HCT116 (cell line): ENCODE results near the gene ATP7B. TPM values are rescaled to one million over a fixed set of nuclear protein-coding genes. Genes with fewer than 3 reads are reported as not detected.
A peak's percentile ranks its signal among the peaks of the same experiment; 100 is the strongest.

Source experiments
- ATAC-seq: fragments of 200-7000 bp; cut with Tn5 transposase; 2 replicates; pipeline ENCODE4 v1.9.1; 2020; ENCODE audit warnings: mild to moderate bottlenecking, moderate library complexity
- BruUV-seq: library from RNA; stranded (reverse); fragments of 400-500 nt; replicated peaks from 2 replicates; lab custom pipeline; 2021; lab: Mats Ljungman, UMichigan
- CTCF ChIA-PET: fragments of 300-600 bp; sonication (Branson Sonifier 250); formaldehyde crosslinking; loops from one replicate; lab custom pipeline; 2021; ENCODE audit warnings: antibody characterized with exemption; lab: Charles Lee
- POLR2A ChIA-PET: fragments of 300-600, 350-600 bp; sonication (Branson Sonifier 250); formaldehyde crosslinking; loops from one replicate; lab custom pipeline; 2021; ENCODE audit warnings: antibody characterized with exemption; lab: Charles Lee
- RAD21 ChIA-PET, 2 experiments: fragments of 300-600 bp; sonication (Branson Sonifier 250); formaldehyde crosslinking; loops; one replicate each; lab custom pipeline; 2023; ENCODE audit warnings: low total read pairs in 2 of 2; ENCODE audit not compliant: uncharacterized antibody in 2 of 2, unreplicated experiment in 2 of 2, low non-redundant PET in 1 of 2; lab: Charles Lee
- DNase-seq: peaks from one replicate; pipeline ENCODE4 v3.0.0-alpha.2; 2010; ENCODE audit warnings: low read depth, low spot score
- H2AFZ ChIP-seq: fragments of 200-600 bp; shearing (Covaris generic), sonication (generic); 2 replicates; pipeline ENCODE4 v1.6.1; 2017; ENCODE audit warnings: low read depth, mixed run types, mixed read lengths, antibody characterized with exemption, low read length; ENCODE audit not compliant: poor library complexity, severe bottlenecking
- H3K27ac ChIP-seq: 2 replicates; pipeline ENCODE4 v1.5.1; 2012; ENCODE audit warnings: low read depth, low read length
- H3K27me3 ChIP-seq: fragments of 200-600 bp; sonication (generic); 2 replicates; pipeline ENCODE4 v1.6.1; 2016; ENCODE audit warnings: mixed run types, low read length, mixed read lengths; ENCODE audit not compliant: insufficient read depth
- H3K36me3 ChIP-seq, 2 experiments: fragments of 200-500 bp in 1 of 2; fragments of 200-600 bp in 1 of 2; sonication (Bioruptor generic) in 1 of 2; sonication (generic) in 1 of 2; 2 replicates each; pipeline versions ENCODE4 v1.5.1 to v1.6.1; 2014 to 2016; ENCODE audit warnings: low read length in 2 of 2, inconsistent platforms in 1 of 2, mixed read lengths in 1 of 2, mixed run types in 1 of 2; ENCODE audit not compliant: insufficient read depth in 2 of 2, control insufficient read depth in 1 of 2
- H3K4me1 ChIP-seq, 2 experiments: fragments of 200-600 bp in 1 of 2; sonication (generic) in 1 of 2; 2 replicates each; pipeline versions ENCODE4 v1.5.1 to v1.6.1; 2012 to 2017; ENCODE audit warnings: low read length in 2 of 2, inconsistent platforms in 1 of 2, mild to moderate bottlenecking in 1 of 2, mixed read lengths in 1 of 2, mixed run types in 1 of 2, moderate library complexity in 1 of 2; ENCODE audit not compliant: insufficient read depth in 2 of 2, control insufficient read depth in 1 of 2
- H3K4me2 ChIP-seq: fragments of 200-600 bp; sonication (generic); 2 replicates; pipeline ENCODE4 v1.6.1; 2017; ENCODE audit warnings: mixed run types, low read length, mixed read lengths
- H3K4me3 ChIP-seq, 2 experiments: fragments of 200-600 bp in 1 of 2; sonication (generic) in 1 of 2; replicated peaks in 1 of 2; 2 replicates each; pipeline ENCODE4 v1.5.1; 2011 to 2016; ENCODE audit warnings: low read length in 2 of 2, control low read depth in 1 of 2, low read depth in 1 of 2, mild to moderate bottlenecking in 1 of 2, mixed read lengths in 1 of 2, mixed run types in 1 of 2
- H3K79me2 ChIP-seq: fragments of 200-600 bp; sonication (generic); 2 replicates; pipeline ENCODE4 v1.6.1; 2017; ENCODE audit warnings: mild to moderate bottlenecking, mixed run types, low read length, moderate library complexity, mixed read lengths; ENCODE audit not compliant: insufficient read depth
- H3K9ac ChIP-seq: fragments of 200-600 bp; sonication (generic); 2 replicates; pipeline ENCODE4 v1.6.1; 2016; ENCODE audit warnings: low read length, mixed read lengths
- H3K9me2 ChIP-seq: fragments of 200-600 bp; sonication (generic), shearing (Covaris generic); 2 replicates; pipeline ENCODE4 v1.6.1; 2017; ENCODE audit warnings: mixed run types, mild to moderate bottlenecking, moderate library complexity; ENCODE audit not compliant: insufficient read depth
- H3K9me3 ChIP-seq, 2 experiments: fragments of 200-500 bp in 1 of 2; fragments of 200-600 bp in 1 of 2; sonication (Bioruptor generic) in 1 of 2; sonication (generic) in 1 of 2; 2 replicates each; pipeline ENCODE4 v1.6.1; 2014 to 2017; ENCODE audit warnings: low read length in 2 of 2, mixed read lengths in 2 of 2, inconsistent platforms in 1 of 2, low read depth in 1 of 2, mild to moderate bottlenecking in 1 of 2, mixed run types in 1 of 2, moderate library complexity in 1 of 2; ENCODE audit not compliant: control insufficient read depth in 1 of 2, insufficient read depth in 1 of 2
- H4K20me1 ChIP-seq: fragments of 200-600 bp; sonication (generic), shearing (Covaris generic); 2 replicates; pipeline ENCODE4 v1.6.1; 2017; ENCODE audit warnings: mixed run types, mild to moderate bottlenecking, moderate library complexity; ENCODE audit not compliant: insufficient read depth
- CTCF ChIP-seq, 3 experiments: fragments of 200-600 bp in 1 of 3; sonication (generic) in 1 of 3; IDR thresholded peaks in 2 of 3; conservative IDR thresholded peaks in 1 of 3; 2 replicates each; pipeline ENCODE4 v1.5.1; 2012 to 2017; ENCODE audit warnings: low read depth in 2 of 3, low read length in 2 of 3, antibody characterized with exemption in 1 of 3, borderline replicate concordance in 1 of 3, control low read depth in 1 of 3, mild to moderate bottlenecking in 1 of 3, mixed read lengths in 1 of 3, mixed run types in 1 of 3, moderate library complexity in 1 of 3; ENCODE audit not compliant: insufficient read depth in 1 of 3
- EGR1 ChIP-seq: IDR thresholded peaks from 2 replicates; pipeline ENCODE4 v1.6.1; 2012; ENCODE audit warnings: low read depth
- POLR2A ChIP-seq: IDR thresholded peaks from 2 replicates; pipeline ENCODE4 v1.7.0; 2011; ENCODE audit warnings: borderline replicate concordance; ENCODE audit not compliant: insufficient read depth, insufficient read length; ENCODE audit errors: extremely low read depth
- POLR2AphosphoS5 ChIP-seq: IDR thresholded peaks from 2 replicates; pipeline ENCODE4 v1.6.1; 2011; ENCODE audit warnings: mild to moderate bottlenecking, low read depth, low read length, moderate library complexity
- RAD21 ChIP-seq: IDR thresholded peaks from 2 replicates; pipeline ENCODE4 v1.6.1; 2012; ENCODE audit warnings: low read depth, mild to moderate bottlenecking
- SIN3A ChIP-seq: IDR thresholded peaks from 2 replicates; pipeline ENCODE4 v1.6.1; 2012; ENCODE audit warnings: low read depth
- SP1 ChIP-seq: IDR thresholded peaks from 2 replicates; pipeline ENCODE4 v1.6.1; 2012; ENCODE audit warnings: low read depth
- TCF7L2 ChIP-seq: IDR thresholded peaks from 2 replicates; pipeline ENCODE4 v1.7.0; 2011; ENCODE audit warnings: borderline replicate concordance, inconsistent platforms; ENCODE audit not compliant: insufficient read depth, insufficient read length; ENCODE audit errors: extremely low read depth
- YY1 ChIP-seq: IDR thresholded peaks from 2 replicates; pipeline ENCODE4 v1.6.1; 2011; ENCODE audit warnings: low read length, low read depth, moderate library complexity, mild to moderate bottlenecking; ENCODE audit not compliant: insufficient replicate concordance; ENCODE audit errors: extremely low read depth
- ZFX ChIP-seq: fragments of 450-650 bp; IDR thresholded peaks from 2 replicates; pipeline ENCODE4 v1.6.1; 2017
- intact Hi-C: fragments of 100-400 bp; cut with micrococcal nuclease; formaldehyde crosslinking; loops from 2 replicates; pipeline ENCODE4 v1.10.0; 2022
- total RNA-seq: library from RNA; stranded (reverse); gene quantifications from one replicate; pipeline ENCODE4 v1.2.1, GENCODE V29; 2021; ENCODE audit not compliant: unreplicated experiment
- TF ChIP-seq, protein P1 (sequence below): IDR thresholded peaks from 2 replicates; pipeline ENCODE4 v1.6.1; 2012

Gene ATP7B
- total RNA-seq, 1 experiment from 2014 or later: 10.3 TPM

DNA sequence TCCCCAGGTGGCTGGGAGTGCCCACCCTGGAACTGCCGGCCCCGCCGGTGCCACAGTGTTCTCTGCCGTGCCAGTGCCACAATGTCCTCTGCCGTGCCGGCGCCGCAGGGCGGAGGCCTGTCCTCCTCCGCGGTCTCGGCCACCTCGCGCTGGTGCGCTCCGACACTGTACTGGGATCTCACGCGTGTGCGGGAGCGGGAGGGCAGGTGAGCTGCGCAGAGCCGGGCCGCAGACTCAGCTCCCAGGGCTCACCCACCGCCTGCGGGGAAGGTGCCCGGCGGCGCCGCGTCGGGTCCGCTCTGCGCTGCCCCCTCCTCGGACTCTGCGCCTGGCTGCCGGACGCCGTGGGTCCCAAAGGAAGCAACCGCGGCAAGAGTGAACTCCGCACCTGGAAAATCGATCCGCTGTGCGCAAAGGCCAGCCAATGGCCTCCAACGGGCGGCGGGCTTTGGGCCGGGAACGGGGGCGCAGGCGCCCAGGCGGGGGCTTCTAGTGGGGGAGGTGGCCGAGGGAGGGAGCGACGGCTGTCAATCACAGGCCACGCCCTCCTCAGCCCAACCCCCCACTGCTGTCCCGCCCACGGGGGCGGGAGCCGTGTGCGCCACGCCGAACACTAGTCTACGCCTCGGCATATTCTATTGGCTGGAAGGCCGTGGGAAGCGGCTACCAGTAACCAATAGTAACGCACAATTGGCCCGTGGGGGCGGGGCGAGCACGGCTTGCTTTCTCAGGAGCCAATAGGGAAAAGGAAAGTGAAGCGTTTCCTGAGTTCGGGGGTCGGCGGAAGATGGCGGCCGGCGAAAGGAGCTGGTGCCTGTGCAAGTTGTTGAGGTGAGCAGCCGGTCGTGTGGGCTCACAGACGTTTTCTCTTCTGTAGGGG, 622 bp upstream of the ATP7B start, which contains the start of gene ALG11:
ALG11 (plus strand) TSS at position 767 of the 880 bp plus-strand sequence; CDS start at position 788, 21 bp downstream.
- ChIA-PET CTCF (interaction anchor here (1.1 kb wide), 2 partner anchors 11 to 439 kb away, joined by 4 to 5 read pairs; partner anchors contain the start of gene VPS36), POLR2A (interaction anchor here (1.1 to 1.5 kb wide), 2 partner anchors 27 to 116 kb away, joined by 3 read pairs; no protein-coding TSS in a partner anchor), RAD21 (no interaction called here)
- H3K79me2 ChIP-seq: peaks cover 39% of the 10 kb centered on the region
- no peaks in the 10 kb centered on the region for H4K20me1 ChIP-seq
- ATAC-seq (peak; percentile 97), DNase-seq (peak; percentile 94)
- TF ChIP-seq YY1 (peak; percentile 94), ZFX (peak; percentile 62), POLR2A (no peak), POLR2AphosphoS5 (peak; percentile 72), SIN3A (peak; percentile 29; the same call in 1 of the 2 replicates), SP1 (peak; percentile 89), TCF7L2 (peak; percentile 31), CTCF (IDR thresholded peaks at IDR 0.05 in 2 of 3, conservative IDR thresholded peaks at IDR 0.05 in 1 of 3; ENCODE audit: borderline replicate concordance in 1 of 3, insufficient read depth in 1 of 3, low read depth in 2 of 3, low read length in 2 of 3) (no peak), RAD21 (no peak), EGR1 (peak; percentile 84)
- TF ChIP-seq, protein P1, sequence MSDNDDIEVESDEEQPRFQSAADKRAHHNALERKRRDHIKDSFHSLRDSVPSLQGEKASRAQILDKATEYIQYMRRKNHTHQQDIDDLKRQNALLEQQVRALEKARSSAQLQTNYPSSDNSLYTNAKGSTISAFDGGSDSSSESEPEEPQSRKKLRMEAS: peak; percentile 16; the same call in 1 of the 2 replicates
- H3K9me3 ChIP-seq: no peaks in the 10 kb centered on the region
- H3K27ac ChIP-seq: peak within 1 kb of the TSS; percentile 44
- H3K9ac ChIP-seq: peak within 1 kb of the TSS; percentile 67
- BruUV-seq: no TSS peak
- H3K27me3 ChIP-seq: no peaks in the 10 kb centered on the region
- no peak within 1 kb of the TSS for H2AFZ ChIP-seq
- intact Hi-C loops: loop anchor here (5.0 kb wide), 1 partner anchor 440 kb away; the partner anchor contains the start of gene VPS36
- peak within 1 kb of the TSS; percentile 89 for H3K4me2 ChIP-seq
- H3K9me2 ChIP-seq: no peaks in the 10 kb centered on the region
- H3K36me3 ChIP-seq: no peaks in the 10 kb centered on the region; a peak in 1 of 4 replicates
- H3K4me3 ChIP-seq: peak within 1 kb of the TSS; percentile 64 to 100
- H3K4me1 ChIP-seq: peaks cover 10 to 14% of the 10 kb centered on the region in 2 experiments
